Measurements from ENCODE around the gene MAPKBP1. TPM values are rescaled to one million over a fixed set of nuclear protein-coding genes. Genes with fewer than 3 reads are reported as not detected.

Gene MAPKBP1
- polyA plus RNA-seq, 2 of the 4 experiments (the other 2 are of a cell fraction), result 2.5 to 6.1 TPM

GRCh38 chr15:41871175-41871905 is 97.1 kb downstream of the MAPKBP1 start:
- no peak for TF ChIP-seq PHF8 (IDR thresholded peaks at IDR 0.05; ENCODE audit: borderline replicate concordance, low read depth)
- no peak for TF ChIP-seq SREBF2 (IDR thresholded peaks at IDR 0.05)
- TF ChIP-seq RNF2 (IDR thresholded peaks at IDR 0.05; ENCODE audit: borderline replicate concordance, low read depth), result no peak
- no peak for TF ChIP-seq FOXS1 (CRISPR knock-in tag; IDR thresholded peaks at IDR 0.05)
- TF ChIP-seq GATA3 (IDR thresholded peaks at IDR 0.05; ENCODE audit: borderline replicate concordance), result no peak
- no peak for TF ChIP-seq MAZ (IDR thresholded peaks at IDR 0.05; ENCODE audit: borderline replicate concordance, low read depth, low read length)
- no peak for TF ChIP-seq ATOH8 (CRISPR knock-in tag; IDR thresholded peaks at IDR 0.05; ENCODE audit: low read depth)
- ATAC-seq (no peak), FAIRE-seq (no peak), DNase-seq (ENCODE audit: low read depth in 1 of 2, low spot score in 1 of 2) (no peak)
- Histone ChIP-seq H3K4me3 (no peak overlapping the region), H3K9me3 (no peaks in the 10 kb centered on the region), H3K4me2 (no peak overlapping the region), H3K27ac (no peak overlapping the region), H3K4me1 (no peaks in the 10 kb centered on the region)
- ChIA-PET POLR2A (no interaction called here), CTCF (interaction anchor here (0.8 to 1.1 kb wide), 3 partner anchors 13 to 49 kb away, joined by 3 to 4 read pairs (median 3); no protein-coding TSS in a partner anchor)
- 62% methylated on average over 9 of the region's 19 CpGs for WGBS (ENCODE audit: missing lambda C conversion rate)

GRCh38 chr15:41872166-41872747 is 98.0 kb downstream of the MAPKBP1 start:
- Histone ChIP-seq H3K4me2 (no peak overlapping the region), H3K4me1 (no peaks in the 10 kb centered on the region), H3K9me3 (no peaks in the 10 kb centered on the region), H3K27ac (no peak overlapping the region), H3K4me3 (no peak overlapping the region)
- ChIA-PET POLR2A (no interaction called here), CTCF (interaction anchor here (0.6 to 2.7 kb wide), 2 partner anchors 32 to 989 kb away, joined by 4 to 7 read pairs; no protein-coding TSS in a partner anchor)
- TF ChIP-seq EP300 (IDR thresholded peaks at IDR 0.05) (no peak), JUNB (IDR thresholded peaks at IDR 0.05) (no peak), KDM5A (IDR thresholded peaks at IDR 0.05) (no peak), MAX (IDR thresholded peaks at IDR 0.05) (no peak), NFE2L2 (conservative IDR thresholded peaks at IDR 0.05; ENCODE audit: low read length) (no peak), EHMT2 (IDR thresholded peaks at IDR 0.05; ENCODE audit: low read depth) (no peak), CTCF (IDR thresholded peaks at IDR 0.05) (no peak), HOXB5 (CRISPR knock-in tag; IDR thresholded peaks at IDR 0.05) (no peak), PBX3 (IDR thresholded peaks at IDR 0.05) (no peak), FOSL2 (IDR thresholded peaks at IDR 0.05) (no peak), FOSL2 (CRISPR knock-in tag; IDR thresholded peaks at IDR 0.05) (no peak), ELK1 (IDR thresholded peaks at IDR 0.05; ENCODE audit: low read depth, low read length) (no peak), MYC (IDR thresholded peaks at IDR 0.05; ENCODE audit: borderline replicate concordance, low read length) (no peak), POLR2AphosphoS2 (conservative IDR thresholded peaks at IDR 0.05; ENCODE audit: low read length) (no peak), RARB (CRISPR knock-in tag; IDR thresholded peaks at IDR 0.05) (no peak), BHLHE40 (IDR thresholded peaks at IDR 0.05; ENCODE audit: low read depth, low read length) (no peak), ATOH8 (CRISPR knock-in tag; IDR thresholded peaks at IDR 0.05; ENCODE audit: low read depth) (no peak), NPAS2 (CRISPR knock-in tag; IDR thresholded peaks at IDR 0.05; ENCODE audit: borderline replicate concordance) (no peak), HEYL (CRISPR knock-in tag; IDR thresholded peaks at IDR 0.05) (no peak)
- no peak for DNase-seq (ENCODE audit: low read depth in 1 of 2, low spot score in 1 of 2)
- WGBS (ENCODE audit: missing lambda C conversion rate), result 54% methylated on average over 7 of the region's 9 CpGs
- FAIRE-seq, result no peak
- ATAC-seq, result no peak

Data from A549 (cell line).